Skeletal muscle cell (primary cell): ENCODE measurements around the gene NOS1.

ENCODE experiments used
- DNase-seq: peaks from one replicate; pipeline ENCODE4 v3.0.0-alpha.2; 2010; ENCODE audit warnings: low read depth
- H3K4me3 ChIP-seq: 2 replicates; pipeline ENCODE4 v1.5.1; 2011; ENCODE audit warnings: low read depth, mild to moderate bottlenecking, control low read depth, low read length, moderate library complexity

The NOS1 gene

GRCh38 chr12:117284140-117284539, 77.3 kb downstream of the NOS1 start:
- H3K4me3 ChIP-seq, result no peak overlapping the region
- no peak for DNase-seq

GRCh38 chr12:117282490-117282889, 78.9 kb downstream of the NOS1 start:
- H3K4me3 ChIP-seq, result no peak overlapping the region
- no peak for DNase-seq

GRCh38 chr12:117280019-117280680, 81.3 kb downstream of the NOS1 start:
- no peak for DNase-seq

GRCh38 chr12:117279606-117280005, 81.8 kb downstream of the NOS1 start:
- DNase-seq, result no peak

More at GRCh38 chr12:117280019-117280680, 81.3 kb downstream of the NOS1 start:
- H3K4me3 ChIP-seq, result no peak overlapping the region

GRCh38 chr12:117277875-117278274, 83.6 kb downstream of the NOS1 start:
- H3K4me3 ChIP-seq, result no peak overlapping the region
- DNase-seq, result no peak

More at GRCh38 chr12:117279606-117280005, 81.8 kb downstream of the NOS1 start:
- no peak overlapping the region for H3K4me3 ChIP-seq

GRCh38 chr12:117273091-117273490, 88.3 kb downstream of the NOS1 start:
- DNase-seq, result no peak

GRCh38 chr12:117272690-117273089, 88.7 kb downstream of the NOS1 start:
- DNase-seq, result no peak
- H3K4me3 ChIP-seq, result no peak overlapping the region

More at GRCh38 chr12:117273091-117273490, 88.3 kb downstream of the NOS1 start:
- H3K4me3 ChIP-seq, result no peak overlapping the region

GRCh38 chr12:117262749-117263148, 98.7 kb downstream of the NOS1 start:
- DNase-seq, result no peak
- H3K4me3 ChIP-seq, result no peak overlapping the region

- DNase-seq, result no peak
- no peak overlapping the region for H3K4me3 ChIP-seq
Measured at GRCh38 chr12:117261247-117261646, 100.2 kb downstream of the NOS1 start.

GRCh38 chr12:117255386-117255785, 106.0 kb downstream of the NOS1 start:
- H3K4me3 ChIP-seq, result no peak overlapping the region
- DNase-seq, result no peak

GRCh38 chr12:117243488-117243887, 117.9 kb downstream of the NOS1 start:
- H3K4me3 ChIP-seq, result no peak overlapping the region
- no peak for DNase-seq

GRCh38 chr12:117241697-117242096, 119.7 kb downstream of the NOS1 start:
- no peak for DNase-seq
- H3K4me3 ChIP-seq, result no peak overlapping the region

- no peak for DNase-seq
- no peak overlapping the region for H3K4me3 ChIP-seq
Measured at GRCh38 chr12:117240081-117240755, 121.2 kb downstream of the NOS1 start.

GRCh38 chr12:117236456-117237001, 124.9 kb downstream of the NOS1 start:
- H3K4me3 ChIP-seq, result no peak overlapping the region
- DNase-seq, result peak; percentile 5

GRCh38 chr12:117235261-117235660, 126.2 kb downstream of the NOS1 start:
- no peak for DNase-seq
- H3K4me3 ChIP-seq, result no peak overlapping the region

GRCh38 chr12:117234441-117234840, 127.0 kb downstream of the NOS1 start:
- DNase-seq, result no peak
- no peak overlapping the region for H3K4me3 ChIP-seq

GRCh38 chr12:117231750-117232149, 129.7 kb downstream of the NOS1 start:
- H3K4me3 ChIP-seq, result no peak overlapping the region
- no peak for DNase-seq

- H3K4me3 ChIP-seq, result no peak overlapping the region
- DNase-seq, result no peak
Measured at GRCh38 chr12:117228239-117228638, 133.2 kb downstream of the NOS1 start.

GRCh38 chr12:117227000-117227653, 134.3 kb downstream of the NOS1 start:
- no peak for DNase-seq

GRCh38 chr12:117226505-117226904, 134.9 kb downstream of the NOS1 start:
- no peak for DNase-seq
- no peak overlapping the region for H3K4me3 ChIP-seq

More at GRCh38 chr12:117227000-117227653, 134.3 kb downstream of the NOS1 start:
- no peak overlapping the region for H3K4me3 ChIP-seq
